T-cell (primary cell): ENCODE data around the gene CLEC16A. TPM values are rescaled to one million over a fixed set of nuclear protein-coding genes. Genes with fewer than 3 reads are reported as not detected.

Source experiments
- ATAC-seq, 4 experiments: fragments of 200-7000 bp in 3 of 4; fragments of 150-1000 bp in 1 of 4; cut with Tn5 transposase; replicated peaks in 1 of 4; 1 replicate in 3 of 4; 2 replicates in 1 of 4; pipeline ENCODE4 v1.10.0; 2021; ENCODE audit warnings: moderate library complexity in 3 of 4, mild to moderate bottlenecking in 2 of 4, moderate number of reproducible peaks in 1 of 4
- CTCF ChIA-PET, 2 donors: fragments of 300-600 bp; sonication (Branson Sonifier 250); formaldehyde crosslinking; loops; one replicate each; lab custom pipeline; 2022; ENCODE audit warnings: antibody characterized with exemption in 2 of 2; lab: Charles Lee
- POLR2A ChIA-PET, 2 donors: fragments of 300-600 bp; sonication (Branson Sonifier 250); formaldehyde crosslinking; loops; one replicate each; lab custom pipeline; 2022; ENCODE audit warnings: antibody characterized with exemption in 2 of 2; lab: Charles Lee
- DNase-seq, 35 experiments: peaks; one replicate each; pipeline versions ENCODE4 v3.0.0 to v3.0.0-alpha.2; 2013 to 2023
- H3K27ac ChIP-seq: one replicate; pipeline ENCODE4 v1.5.1; 2013; ENCODE audit warnings: low read length
- H3K27me3 ChIP-seq, 2 experiments: replicated peaks in 1 of 2; 1 replicate in 1 of 2; 2 replicates in 1 of 2; pipeline versions ENCODE4 v1.6.1 to v1.7.0; 2013; ENCODE audit warnings: low read length in 1 of 2, mixed read lengths in 1 of 2; ENCODE audit not compliant: control insufficient read depth in 2 of 2, insufficient read depth in 2 of 2; ENCODE audit errors: extremely low read depth in 1 of 2
- H3K36me3 ChIP-seq, 2 donors: 1 replicate in 1 of 2; 2 replicates in 1 of 2; pipeline versions ENCODE4 v1.6.1 to v1.7.0; 2013; ENCODE audit warnings: low read length in 1 of 2; ENCODE audit not compliant: control insufficient read depth in 2 of 2, insufficient read depth in 1 of 2; ENCODE audit errors: extremely low read depth in 1 of 2
- H3K4me1 ChIP-seq, 2 experiments: 1 replicate in 1 of 2; 2 replicates in 1 of 2; pipeline versions ENCODE4 v1.6.1 to v1.7.0; 2013; ENCODE audit warnings: low read length in 2 of 2, mixed read lengths in 1 of 2; ENCODE audit not compliant: insufficient read depth in 2 of 2, control insufficient read depth in 1 of 2; ENCODE audit errors: extremely low read depth in 1 of 2
- H3K4me3 ChIP-seq, 2 donors: 1 replicate in 1 of 2; 2 replicates in 1 of 2; pipeline versions ENCODE4 v1.5.1 to v1.7.0; 2013; ENCODE audit warnings: mild to moderate bottlenecking in 2 of 2, low read length in 1 of 2, moderate library complexity in 1 of 2; ENCODE audit not compliant: control insufficient read depth in 1 of 2; ENCODE audit errors: extremely low read depth in 1 of 2
- H3K9me3 ChIP-seq: 2 replicates; pipeline ENCODE4 v1.7.0; 2013
- H3K27ac Mint-ChIP-seq, 2 donors: one replicate each; pipeline ENCODE4 v1.8.0; 2020 to 2021; ENCODE audit warnings: mild to moderate bottlenecking in 2 of 2, mixed read lengths in 2 of 2
- H3K27me3 Mint-ChIP-seq, 2 donors: one replicate each; pipeline ENCODE4 v1.8.0; 2021 to 2022; ENCODE audit warnings: mixed read lengths in 2 of 2
- H3K36me3 Mint-ChIP-seq: one replicate; pipeline ENCODE4 v1.8.0; 2021; ENCODE audit warnings: mixed read lengths
- H3K4me1 Mint-ChIP-seq, 3 donors: one replicate each; pipeline ENCODE4 v1.8.0; 2020 to 2022; ENCODE audit warnings: mixed read lengths in 3 of 3, mild to moderate bottlenecking in 1 of 3
- H3K4me3 Mint-ChIP-seq, 3 donors: one replicate each; pipeline ENCODE4 v1.8.0; 2020 to 2022; ENCODE audit warnings: mild to moderate bottlenecking in 3 of 3, mixed read lengths in 3 of 3, moderate library complexity in 3 of 3
- H3K9me3 Mint-ChIP-seq, 3 donors: one replicate each; pipeline ENCODE4 v1.8.0; 2020 to 2022; ENCODE audit warnings: mixed read lengths in 3 of 3
- WGBS: methylation state at CpG from one replicate; pipeline ENCODE4 v1.1.5; 2013; ENCODE audit warnings: missing lambda C conversion rate; ENCODE audit not compliant: insufficient coverage; 5-methylcytosine and 5-hydroxymethylcytosine counted together
- total RNA-seq, 35 experiments: library from RNA in 6 of 35; stranded (reverse) in 6 of 35; fragments of 120-200 nt in 1 of 35; gene quantifications; one replicate each; pipeline versions ENCODE4 v1.2.1 to v1.2.4 and lab custom pipeline; 2013 to 2026

Gene CLEC16A
- total RNA-seq, 5 donors from 2014 or later (not counting 1 experiment from before 2014, with no cell fraction given): 27.4 to 34.6 (median 28.7) TPM

- ATAC-seq (no peak), DNase-seq (no peak)
- no peaks in the 10 kb centered on the region for H3K4me1 ChIP-seq
- Mint-ChIP-seq H3K4me1 (no peaks in the 10 kb centered on the region), H3K4me3 (no peak overlapping the region), H3K36me3 (peaks cover 11% of the 10 kb centered on the region), H3K9me3 (peaks cover 0 to 13% (median 5%) of the 10 kb centered on the region in 3 donors), H3K27ac (no peak overlapping the region), H3K27me3 (no peaks in the 10 kb centered on the region)
- H3K27me3 ChIP-seq: peaks cover 0 to 21% of the 10 kb centered on the region in 2 experiments
- ChIA-PET POLR2A (interaction anchor here in 1 of 2 donors (0.6 kb wide), 2 partner anchors 11 to 39 kb away, joined by 6 read pairs; no protein-coding TSS in a partner anchor), CTCF (interaction anchor here (0.6 to 0.7 kb wide), 3 partner anchors 12 to 196 kb away, joined by 3 to 5 read pairs (median 4); no protein-coding TSS in a partner anchor)
- no peak overlapping the region for H3K4me3 ChIP-seq
- H3K36me3 ChIP-seq: no peaks in the 10 kb centered on the region
- H3K9me3 ChIP-seq: no peaks in the 10 kb centered on the region
- WGBS: no CpG with 5 or more reads among the region's 5 CpGs
- no peak overlapping the region for H3K27ac ChIP-seq
These were observed 269.0 kb downstream of the CLEC16A start for GRCh38 chr16:11213373-11213772.

GRCh38 chr16:11213799-11214198 lies 269.4 kb downstream of the CLEC16A start:
- Mint-ChIP-seq H3K36me3 (peaks cover 11% of the 10 kb centered on the region), H3K4me1 (peaks cover 0 to 4% (median 3%) of the 10 kb centered on the region in 3 donors), H3K9me3 (peaks cover 0 to 13% (median 7%) of the 10 kb centered on the region in 3 donors), H3K27me3 (no peaks in the 10 kb centered on the region), H3K27ac (no peak overlapping the region), H3K4me3 (no peak overlapping the region)
- ChIA-PET CTCF (interaction anchor here (0.6 to 0.7 kb wide), 4 partner anchors 11 to 196 kb away, joined by 3 to 5 read pairs (median 4); no protein-coding TSS in a partner anchor), POLR2A (interaction anchor here in 1 of 2 donors (0.6 kb wide), 2 partner anchors 11 to 38 kb away, joined by 6 read pairs; no protein-coding TSS in a partner anchor)
- no peak for DNase-seq
- peaks cover 0 to 21% of the 10 kb centered on the region in 2 experiments for H3K27me3 ChIP-seq
- no peak overlapping the region for H3K27ac ChIP-seq
- no peaks in the 10 kb centered on the region for H3K36me3 ChIP-seq
- H3K4me1 ChIP-seq: no peaks in the 10 kb centered on the region
- H3K9me3 ChIP-seq: no peaks in the 10 kb centered on the region
- 82% methylated on average over 2 of the region's 7 CpGs for WGBS
- H3K4me3 ChIP-seq: no peak overlapping the region
- no peak for ATAC-seq

GRCh38 chr16:11215935-11216556 lies 271.7 kb downstream of the CLEC16A start:
- ChIA-PET POLR2A (interaction anchor here in 1 of 2 donors (0.5 kb wide), 1 partner anchor 114 kb away, joined by 6 read pairs; no protein-coding TSS in a partner anchor), CTCF (no interaction called here)
- Mint-ChIP-seq H3K4me1 (peaks cover 6 to 17% (median 12%) of the 10 kb centered on the region in 3 donors), H3K36me3 (peaks cover 11% of the 10 kb centered on the region), H3K27me3 (no peaks in the 10 kb centered on the region), H3K9me3 (peaks cover 0 to 13% (median 7%) of the 10 kb centered on the region in 3 donors), H3K4me3 (no peak overlapping the region), H3K27ac (no peak overlapping the region)
- DNase-seq (no peak), ATAC-seq (no peak)
- H3K27ac ChIP-seq: no peak overlapping the region
- WGBS: 100% methylated on average over 1 of the region's 3 CpGs
- H3K36me3 ChIP-seq: no peaks in the 10 kb centered on the region
- peaks cover 0 to 15% of the 10 kb centered on the region in 2 experiments for H3K27me3 ChIP-seq
- H3K4me1 ChIP-seq: peaks cover 0 to 5% of the 10 kb centered on the region in 2 experiments
- H3K9me3 ChIP-seq: no peaks in the 10 kb centered on the region
- no peak overlapping the region for H3K4me3 ChIP-seq

- ChIA-PET CTCF (interaction anchor here in 1 of 2 donors (1.3 kb wide), 1 partner anchor 37 kb away, joined by 4 read pairs; no protein-coding TSS in a partner anchor), POLR2A (interaction anchor here in 1 of 2 donors (0.6 kb wide), 1 partner anchor 122 kb away, joined by 5 read pairs; no protein-coding TSS in a partner anchor)
- Histone ChIP-seq H3K27ac (no peak overlapping the region), H3K9me3 (no peaks in the 10 kb centered on the region), H3K36me3 (no peaks in the 10 kb centered on the region), H3K4me1 (peaks cover 0 to 5% of the 10 kb centered on the region in 2 experiments), H3K27me3 (peaks cover 0 to 6% of the 10 kb centered on the region in 2 experiments), H3K4me3 (no peak overlapping the region)
- H3K4me3 Mint-ChIP-seq: no peak overlapping the region
- WGBS: 80% methylated on average over 1 of the region's 3 CpGs
- DNase-seq (no peak), ATAC-seq (no peak)
- H3K27ac Mint-ChIP-seq: no peak overlapping the region
- H3K36me3 Mint-ChIP-seq: peaks cover 11% of the 10 kb centered on the region
- peaks cover 10 to 24% (median 21%) of the 10 kb centered on the region in 3 donors for H3K4me1 Mint-ChIP-seq
- no peaks in the 10 kb centered on the region for H3K27me3 Mint-ChIP-seq
- peaks cover 0 to 13% (median 7%) of the 10 kb centered on the region in 3 donors for H3K9me3 Mint-ChIP-seq
These were observed 273.6 kb downstream of the CLEC16A start for GRCh38 chr16:11217651-11218603.

- ChIA-PET POLR2A (no interaction called here), CTCF (interaction anchor here in 1 of 2 donors (1.3 kb wide), 1 partner anchor 37 kb away, joined by 4 read pairs; no protein-coding TSS in a partner anchor)
- peak in 1 of 35 experiments; percentile 27 for DNase-seq
- H3K4me3 ChIP-seq: no peak overlapping the region
- H3K27me3 Mint-ChIP-seq: no peaks in the 10 kb centered on the region
- no peak overlapping the region for H3K27ac ChIP-seq
- ATAC-seq: no peak
- H3K27ac Mint-ChIP-seq: no peak overlapping the region
- H3K9me3 Mint-ChIP-seq: peaks cover 0 to 13% (median 7%) of the 10 kb centered on the region in 3 donors
- H3K4me1 Mint-ChIP-seq: peaks cover 13 to 28% (median 25%) of the 10 kb centered on the region in 3 donors
- H3K4me3 Mint-ChIP-seq: no peak overlapping the region
- no peaks in the 10 kb centered on the region for H3K27me3 ChIP-seq
- peaks cover 11% of the 10 kb centered on the region for H3K36me3 Mint-ChIP-seq
- no peaks in the 10 kb centered on the region for H3K9me3 ChIP-seq
- no CpG with 5 or more reads among the region's 1 CpG for WGBS
- H3K36me3 ChIP-seq: no peaks in the 10 kb centered on the region
- H3K4me1 ChIP-seq: peaks cover 2 to 12% of the 10 kb centered on the region in 2 experiments
These were observed 274.2 kb downstream of the CLEC16A start for GRCh38 chr16:11218604-11218962.
